H9 (cell line): ENCODE results near the gene SIRT7. TPM values are rescaled to one million over a fixed set of nuclear protein-coding genes. Genes with fewer than 3 reads are reported as not detected.
A peak's percentile ranks its signal among the peaks of the same experiment; 100 is the strongest.

Experiments used
- DNase-seq: peaks from one replicate; pipeline ENCODE4 v3.0.0-alpha.2; 2017
- H2AFZ ChIP-seq: one replicate; pipeline ENCODE4 v1.6.1; 2013; ENCODE audit warnings: mild to moderate bottlenecking, low read length, control low read depth, moderate library complexity
- H2AK5ac ChIP-seq: 2 replicates; pipeline ENCODE4 v1.6.1; 2013; ENCODE audit warnings: low read length, control low read depth, mixed read lengths; ENCODE audit not compliant: insufficient read length
- H2BK120ac ChIP-seq: one replicate; pipeline ENCODE4 v1.6.1; 2013; ENCODE audit warnings: low read depth, mild to moderate bottlenecking, low read length, control low read depth, inconsistent platforms; ENCODE audit not compliant: poor library complexity, severe bottlenecking
- H2BK12ac ChIP-seq: 2 replicates; pipeline ENCODE4 v1.6.1; 2013; ENCODE audit warnings: low read length, control low read depth, mixed read lengths, low read depth; ENCODE audit not compliant: insufficient read length
- H2BK15ac ChIP-seq: 2 replicates; pipeline ENCODE4 v1.6.1; 2013; ENCODE audit warnings: low read depth, low read length, control low read depth
- H2BK20ac ChIP-seq: one replicate; pipeline ENCODE4 v1.6.1; 2013; ENCODE audit warnings: low read depth, mild to moderate bottlenecking, low read length, control low read depth, inconsistent platforms; ENCODE audit not compliant: poor library complexity, severe bottlenecking
- H2BK5ac ChIP-seq: 2 replicates; pipeline ENCODE4 v1.6.1; 2013; ENCODE audit warnings: low read length, control low read depth, mixed read lengths; ENCODE audit not compliant: insufficient read length
- H3K14ac ChIP-seq: 2 replicates; pipeline ENCODE4 v1.6.1; 2013; ENCODE audit warnings: low read length, control low read depth; ENCODE audit not compliant: insufficient read depth
- H3K18ac ChIP-seq: 2 replicates; pipeline ENCODE4 v1.6.1; 2013; ENCODE audit warnings: low read depth, mild to moderate bottlenecking, mixed read lengths, low read length, control low read depth; ENCODE audit not compliant: insufficient read length
- H3K23ac ChIP-seq: 2 replicates; pipeline ENCODE4 v1.6.1; 2013; ENCODE audit warnings: low read length, control low read depth, mixed read lengths, low read depth; ENCODE audit not compliant: insufficient read length
- H3K23me2 ChIP-seq: 2 replicates; pipeline ENCODE4 v1.6.1; 2013; ENCODE audit warnings: low read depth, mild to moderate bottlenecking, mixed read lengths, low read length, control low read depth; ENCODE audit not compliant: insufficient read length, poor library complexity, severe bottlenecking
- H3K27ac ChIP-seq: 2 replicates; pipeline ENCODE4 v1.5.1; 2013; ENCODE audit warnings: low read length, control low read depth, mixed read lengths, low read depth; ENCODE audit not compliant: insufficient read length
- H3K27me3 ChIP-seq: 2 replicates; pipeline ENCODE4 v1.6.1; 2013; ENCODE audit warnings: low read length, control low read depth, inconsistent platforms; ENCODE audit not compliant: insufficient read depth
- H3K4ac ChIP-seq: 2 replicates; pipeline ENCODE4 v1.6.1; 2013; ENCODE audit warnings: low read depth, mild to moderate bottlenecking, control low read depth, inconsistent platforms, low read length, moderate library complexity
- H3K4me1 ChIP-seq: 2 replicates; pipeline ENCODE4 v1.6.1; 2013; ENCODE audit warnings: low read length, control low read depth, inconsistent platforms; ENCODE audit not compliant: insufficient read depth
- H3K4me2 ChIP-seq: 2 replicates; pipeline ENCODE4 v1.6.1; 2013; ENCODE audit warnings: low read length, control low read depth, mixed read lengths; ENCODE audit not compliant: insufficient read length, insufficient read depth
- H3K56ac ChIP-seq: 2 replicates; pipeline ENCODE4 v1.6.1; 2013; ENCODE audit warnings: low read depth, mild to moderate bottlenecking, mixed read lengths, low read length, control low read depth; ENCODE audit not compliant: insufficient read length
- H3K79me1 ChIP-seq: 2 replicates; pipeline ENCODE4 v1.6.1; 2013; ENCODE audit warnings: low read depth, mild to moderate bottlenecking, moderate library complexity, low read length, control low read depth, inconsistent platforms; ENCODE audit not compliant: insufficient read depth, poor library complexity, severe bottlenecking
- H3K79me2 ChIP-seq: 2 replicates; pipeline ENCODE4 v1.6.1; 2013; ENCODE audit warnings: low read length, control low read depth, inconsistent platforms; ENCODE audit not compliant: insufficient read depth
- H3K9ac ChIP-seq: 2 replicates; pipeline ENCODE4 v1.6.1; 2013; ENCODE audit warnings: low read length, control low read depth, mixed read lengths; ENCODE audit not compliant: insufficient read length; ENCODE audit errors: extremely low read depth
- H3K9me3 ChIP-seq: one replicate; pipeline ENCODE4 v1.6.1; 2013; ENCODE audit warnings: low read depth, low read length, inconsistent platforms; ENCODE audit not compliant: control insufficient read depth
- H3T11ph ChIP-seq: one replicate; pipeline ENCODE4 v1.6.1; 2013; ENCODE audit warnings: mild to moderate bottlenecking, low read length, control low read depth, inconsistent platforms
- H4K20me1 ChIP-seq: one replicate; pipeline ENCODE4 v1.6.1; 2013; ENCODE audit not compliant: control insufficient read depth, insufficient read length, insufficient read depth
- H4K5ac ChIP-seq: 2 replicates; pipeline ENCODE4 v1.6.1; 2013; ENCODE audit warnings: low read depth, mild to moderate bottlenecking, mixed read lengths, low read length, control low read depth; ENCODE audit not compliant: insufficient read length
- H4K8ac ChIP-seq: replicated peaks from 2 replicates; pipeline ENCODE4 v1.6.1; 2013; ENCODE audit warnings: low read length, control low read depth, mixed read lengths, low read depth; ENCODE audit not compliant: insufficient read length
- H4K91ac ChIP-seq: 2 replicates; pipeline ENCODE4 v1.6.1; 2013; ENCODE audit warnings: low read depth, mild to moderate bottlenecking, moderate library complexity, mixed read lengths, low read length, control low read depth; ENCODE audit not compliant: insufficient read length
- H3K27ac Mint-ChIP-seq, 3 experiments: 2 replicates in 2 of 3; 3 replicates in 1 of 3; pipeline ENCODE4 v1.8.0; 2020 to 2021; ENCODE audit warnings: mixed read lengths in 3 of 3, mild to moderate bottlenecking in 1 of 3, moderate library complexity in 1 of 3
- H3K27me3 Mint-ChIP-seq: 2 replicates; pipeline ENCODE4 v1.8.0; 2021; ENCODE audit warnings: low read depth, mild to moderate bottlenecking, moderate library complexity, mixed read lengths
- H3K36me3 Mint-ChIP-seq, 3 experiments: 2 replicates in 2 of 3; 3 replicates in 1 of 3; pipeline ENCODE4 v1.8.0; 2020 to 2021; ENCODE audit warnings: low read depth in 3 of 3, mixed read lengths in 3 of 3; ENCODE audit not compliant: insufficient read depth in 1 of 3
- H3K4me1 Mint-ChIP-seq, 2 experiments: 2 replicates each; pipeline ENCODE4 v1.8.0; 2020; ENCODE audit warnings: mixed read lengths in 2 of 2
- H3K4me3 Mint-ChIP-seq, 2 experiments: 2 replicates in 1 of 2; 3 replicates in 1 of 2; pipeline ENCODE4 v1.8.0; 2020 to 2021; ENCODE audit warnings: mild to moderate bottlenecking in 2 of 2, mixed read lengths in 2 of 2, moderate library complexity in 1 of 2
- H3K9me3 Mint-ChIP-seq, 2 experiments: 2 replicates in 1 of 2; 3 replicates in 1 of 2; pipeline ENCODE4 v1.8.0; 2020; ENCODE audit warnings: mild to moderate bottlenecking in 2 of 2, mixed read lengths in 2 of 2, moderate library complexity in 1 of 2
- WGBS: extraction: QIAGEN DNeasy Blood & Tissue Kit; methylation state at CpG from one replicate; pipeline ENCODE4 v1.1.7; 2013; ENCODE audit warnings: missing lambda C conversion rate, low lambda C conversion rate, mixed read lengths; ENCODE audit not compliant: insufficient read length; ENCODE audit errors: extremely low coverage; 5-methylcytosine and 5-hydroxymethylcytosine counted together
- total RNA-seq: library from RNA; stranded (reverse); gene quantifications from 2 replicates; pipeline ENCODE4 v1.2.1, GENCODE V29; 2021
- TF ChIP-seq, protein P1 (sequence below): fragments of 200-600 bp; sonication (generic); conservative IDR thresholded peaks from 3 replicates; pipeline ENCODE4 v1.8.0; 2021; ENCODE audit warnings: antibody characterized with exemption, mild to moderate bottlenecking

The SIRT7 gene
- total RNA-seq, 1 experiment from 2014 or later, result 29.7 TPM

DNA sequence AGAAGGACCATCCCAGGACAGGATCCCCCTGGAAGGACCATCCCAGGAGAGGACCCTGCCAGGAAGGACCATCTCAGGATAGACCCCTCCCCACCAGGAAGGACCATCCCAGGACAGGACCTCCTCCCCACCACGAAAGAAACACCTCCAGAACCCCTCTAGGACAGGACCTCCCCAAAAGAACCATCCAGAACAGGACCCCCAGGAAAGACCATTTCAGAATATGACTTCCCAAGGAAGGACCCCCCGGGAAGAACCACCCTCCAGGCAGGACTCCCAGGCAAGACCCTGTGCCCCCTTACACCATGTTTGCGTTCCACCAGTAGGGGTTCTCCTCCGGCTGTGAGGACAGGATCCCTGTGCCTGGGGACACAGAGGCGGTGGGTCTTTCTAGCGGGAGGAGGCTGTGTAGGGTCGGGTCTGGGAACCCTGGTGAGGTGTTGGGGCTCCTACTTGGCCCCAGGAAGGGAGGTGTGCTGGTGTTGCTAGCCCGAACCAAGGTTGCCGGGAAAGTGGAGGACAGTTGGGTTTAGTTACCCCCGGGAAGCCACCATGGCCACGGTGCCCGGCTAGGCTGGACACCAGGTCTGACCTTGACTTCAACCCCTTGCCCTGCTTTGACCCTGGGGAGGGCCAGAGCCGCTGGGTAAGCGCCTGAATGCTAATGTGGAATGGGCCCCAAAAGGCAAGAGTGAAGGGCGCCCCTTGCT, 40.8 kb upstream of the SIRT7 start:
- Histone ChIP-seq H3K14ac (no peak overlapping the region), H3K4me2 (peak overlapping the region; percentile 4)
- peak overlapping the region in 1 of 2 experiments; percentile 65; a peak in 4 of 5 replicates for H3K4me3 Mint-ChIP-seq

More for the DNA sequence above, 40.8 kb upstream of the SIRT7 start:
- H4K5ac ChIP-seq, result no peak overlapping the region
- no peak overlapping the region for H4K91ac ChIP-seq
- H3K79me1 ChIP-seq, result no peaks in the 10 kb centered on the region
- no peak overlapping the region for H3K9ac ChIP-seq
- Mint-ChIP-seq H3K27ac (no peak overlapping the region), H3K27me3 (peaks cover 66% of the 10 kb centered on the region), H3K9me3 (peaks cover 0 to 4% of the 10 kb centered on the region in 2 experiments; a peak in 1 of 5 replicates), H3K4me1 (peaks cover 9 to 11% of the 10 kb centered on the region in 2 experiments), H3K36me3 (no peaks in the 10 kb centered on the region; a peak in 1 of 7 replicates)
- no peak overlapping the region for H2BK120ac ChIP-seq
- no peak overlapping the region for H2BK5ac ChIP-seq
- H3K4me1 ChIP-seq, result no peaks in the 10 kb centered on the region
- no peak overlapping the region for H3K23ac ChIP-seq
- DNase-seq, result no peak
- no peaks in the 10 kb centered on the region for H3K9me3 ChIP-seq
- no peak overlapping the region for H2AK5ac ChIP-seq
- no peak overlapping the region for H2AFZ ChIP-seq
- H3K27me3 ChIP-seq, result peaks cover 38% of the 10 kb centered on the region; the same call in 1 of the 2 replicates
- no peak overlapping the region for H3K56ac ChIP-seq
- TF ChIP-seq, protein P1, sequence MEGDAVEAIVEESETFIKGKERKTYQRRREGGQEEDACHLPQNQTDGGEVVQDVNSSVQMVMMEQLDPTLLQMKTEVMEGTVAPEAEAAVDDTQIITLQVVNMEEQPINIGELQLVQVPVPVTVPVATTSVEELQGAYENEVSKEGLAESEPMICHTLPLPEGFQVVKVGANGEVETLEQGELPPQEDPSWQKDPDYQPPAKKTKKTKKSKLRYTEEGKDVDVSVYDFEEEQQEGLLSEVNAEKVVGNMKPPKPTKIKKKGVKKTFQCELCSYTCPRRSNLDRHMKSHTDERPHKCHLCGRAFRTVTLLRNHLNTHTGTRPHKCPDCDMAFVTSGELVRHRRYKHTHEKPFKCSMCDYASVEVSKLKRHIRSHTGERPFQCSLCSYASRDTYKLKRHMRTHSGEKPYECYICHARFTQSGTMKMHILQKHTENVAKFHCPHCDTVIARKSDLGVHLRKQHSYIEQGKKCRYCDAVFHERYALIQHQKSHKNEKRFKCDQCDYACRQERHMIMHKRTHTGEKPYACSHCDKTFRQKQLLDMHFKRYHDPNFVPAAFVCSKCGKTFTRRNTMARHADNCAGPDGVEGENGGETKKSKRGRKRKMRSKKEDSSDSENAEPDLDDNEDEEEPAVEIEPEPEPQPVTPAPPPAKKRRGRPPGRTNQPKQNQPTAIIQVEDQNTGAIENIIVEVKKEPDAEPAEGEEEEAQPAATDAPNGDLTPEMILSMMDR, result no peak
- H2BK12ac ChIP-seq, result no peak overlapping the region
- H3K23me2 ChIP-seq, result peaks cover 3% of the 10 kb centered on the region
- no peak overlapping the region for H4K8ac ChIP-seq
- no peak overlapping the region for H2BK15ac ChIP-seq
- H3T11ph ChIP-seq, result no peak overlapping the region
- H2BK20ac ChIP-seq, result no peak overlapping the region
- H3K27ac ChIP-seq, result no peak overlapping the region
- no peaks in the 10 kb centered on the region for H3K79me2 ChIP-seq
- H4K20me1 ChIP-seq, result no peaks in the 10 kb centered on the region
- WGBS, result no CpG with 5 or more reads among the region's 15 CpGs
- H3K18ac ChIP-seq, result no peak overlapping the region
- no peak overlapping the region for H3K4ac ChIP-seq
